ENCODE data around the gene TENM4. TPM values are rescaled to one million over a fixed set of nuclear protein-coding genes. Genes with fewer than 3 reads are reported as not detected.

TENM4 gene
- total and polyA plus RNA-seq, 2 experiments from 2014 or later: 19.0 to 105 TPM

DNA sequence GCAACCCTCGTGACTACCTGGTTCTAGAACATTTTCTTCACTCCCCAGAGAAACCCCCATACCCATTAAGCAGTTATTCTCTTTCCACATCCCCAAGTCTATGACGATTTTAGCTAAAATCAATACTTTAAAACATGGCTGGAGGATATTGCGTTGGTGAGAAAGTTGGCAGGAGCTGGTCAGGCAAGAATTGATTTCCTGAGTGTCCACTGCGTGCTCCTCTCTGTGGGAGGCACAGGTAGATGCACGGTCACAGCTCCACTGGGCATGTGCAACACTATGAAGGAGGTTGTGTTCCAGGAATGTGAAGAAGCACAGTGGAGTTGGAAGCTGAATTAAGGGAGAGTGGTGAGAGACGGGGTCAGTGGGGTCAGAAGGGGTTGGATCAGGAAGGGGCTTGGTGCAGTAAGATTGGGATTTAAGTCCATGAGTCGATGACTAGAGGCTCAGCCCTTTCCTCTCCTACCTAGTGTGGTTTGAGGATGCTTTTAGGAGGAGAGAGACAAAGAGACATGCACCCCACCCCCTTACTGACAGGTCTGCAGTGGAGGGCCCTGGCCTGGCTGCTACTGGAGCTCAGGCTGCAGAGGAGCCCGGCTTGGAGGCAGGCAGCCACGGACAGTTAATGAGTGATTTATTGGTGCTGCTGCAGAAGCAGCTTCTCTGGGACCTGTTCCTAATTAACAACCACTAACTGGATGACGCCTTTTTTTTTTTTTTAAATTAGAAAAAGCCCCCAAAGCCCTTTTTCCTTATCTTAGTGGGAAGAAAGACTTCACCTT, 395.6 kb downstream of the TENM4 start:
- Histone ChIP-seq H3K4me1 (ENCODE audit: low read depth) (no peaks in the 10 kb centered on the region), H3K27me3 (no peaks in the 10 kb centered on the region), H3K27ac (no peak overlapping the region), H3K9me3 (ENCODE audit: low read depth) (no peaks in the 10 kb centered on the region), H3K36me3 (no peaks in the 10 kb centered on the region), H3K4me3 (no peak overlapping the region)
- DNase-seq (ENCODE audit: low read depth in 1 of 2, low spot score in 1 of 2): no peak
- no peak for TF ChIP-seq CTCF (IDR thresholded peaks at IDR 0.05; ENCODE audit: low read depth, low read length)

DNA sequence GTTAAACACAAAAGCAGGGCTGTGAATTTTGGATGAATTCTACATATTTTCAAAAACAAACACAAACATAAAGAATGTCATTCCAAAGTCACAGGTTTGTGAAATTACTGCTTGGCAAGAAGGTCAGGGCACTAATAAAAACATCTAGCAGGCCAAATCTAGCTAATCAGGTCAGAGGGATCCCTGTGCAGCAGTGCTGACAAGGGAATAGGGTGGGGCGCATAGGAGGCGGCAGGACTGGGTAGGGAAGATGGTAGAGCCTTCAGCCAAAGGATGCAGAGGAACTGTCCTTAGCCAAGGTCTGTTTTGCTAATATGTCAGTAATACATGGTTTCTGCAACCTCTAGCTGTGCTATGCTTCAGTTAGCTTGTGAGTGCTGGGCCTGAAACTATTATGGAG, 396.6 kb downstream of the TENM4 start:
- H3K9me3 ChIP-seq (ENCODE audit: low read depth): no peaks in the 10 kb centered on the region
- TF ChIP-seq CTCF (IDR thresholded peaks at IDR 0.05; ENCODE audit: low read depth, low read length): no peak
- H3K27ac ChIP-seq: no peak overlapping the region
- DNase-seq (ENCODE audit: low read depth in 1 of 2, low spot score in 1 of 2): no peak
- H3K4me3 ChIP-seq: no peak overlapping the region
- H3K27me3 ChIP-seq: no peaks in the 10 kb centered on the region
- no peaks in the 10 kb centered on the region for H3K36me3 ChIP-seq
- peaks cover 2% of the 10 kb centered on the region for H3K4me1 ChIP-seq (ENCODE audit: low read depth)

GRCh38 chr11:79043726-79044125, 397.1 kb downstream of the TENM4 start:
- Histone ChIP-seq H3K4me1 (ENCODE audit: low read depth) (peaks cover 6% of the 10 kb centered on the region), H3K27me3 (no peaks in the 10 kb centered on the region), H3K4me3 (no peak overlapping the region), H3K9me3 (ENCODE audit: low read depth) (no peaks in the 10 kb centered on the region), H3K27ac (no peak overlapping the region), H3K36me3 (no peaks in the 10 kb centered on the region)
- no peak for TF ChIP-seq CTCF (IDR thresholded peaks at IDR 0.05; ENCODE audit: low read depth, low read length)
- no peak for DNase-seq (ENCODE audit: low read depth in 1 of 2, low spot score in 1 of 2)

- no peak overlapping the region for H3K27ac ChIP-seq
- no peak for TF ChIP-seq CTCF (IDR thresholded peaks at IDR 0.05; ENCODE audit: low read depth, low read length)
- no peak for DNase-seq (ENCODE audit: low read depth in 1 of 2, low spot score in 1 of 2)
Measured at GRCh38 chr11:79042824-79043223, 398.0 kb downstream of the TENM4 start.

GRCh38 chr11:79040348-79040747, 400.5 kb downstream of the TENM4 start:
- Histone ChIP-seq H3K27ac (no peak overlapping the region), H3K27me3 (no peaks in the 10 kb centered on the region), H3K9me3 (ENCODE audit: low read depth) (no peaks in the 10 kb centered on the region), H3K4me1 (ENCODE audit: low read depth) (peaks cover 12% of the 10 kb centered on the region), H3K4me3 (no peak overlapping the region), H3K36me3 (no peaks in the 10 kb centered on the region)
- TF ChIP-seq CTCF (IDR thresholded peaks at IDR 0.05; ENCODE audit: low read depth, low read length): no peak
- peak in 1 of 2 donors; percentile 59 for DNase-seq (ENCODE audit: low read depth in 1 of 2, low spot score in 1 of 2)

More at GRCh38 chr11:79042824-79043223, 398.0 kb downstream of the TENM4 start:
- Histone ChIP-seq H3K36me3 (no peaks in the 10 kb centered on the region), H3K9me3 (ENCODE audit: low read depth) (no peaks in the 10 kb centered on the region), H3K4me1 (ENCODE audit: low read depth) (peaks cover 12% of the 10 kb centered on the region), H3K27me3 (no peaks in the 10 kb centered on the region), H3K4me3 (no peak overlapping the region)

Measured in cardiac muscle cell (in vitro differentiated cells and primary cell).